Omental fat pad (tissue), 4 donors: Measurements from ENCODE around the gene PRUNE2. TPM values are rescaled to one million over a fixed set of nuclear protein-coding genes. Genes with fewer than 3 reads are reported as not detected.

Source experiments
- ATAC-seq: fragments of 150-250 bp; one replicate; pipeline ENCODE4 v1.9.1; 2016; ENCODE audit warnings: mild to moderate bottlenecking, moderate library complexity; ENCODE audit not compliant: low FRiP score
- DNase-seq: peaks from one replicate; pipeline ENCODE4 v3.0.0-alpha.2; 2019; ENCODE audit warnings: low spot score
- total RNA-seq, 4 donors: library from RNA; depleted of rRNA; stranded (reverse); fragments of >200 nt; gene quantifications; one replicate each; pipeline ENCODE4 v1.1.0, GENCODE V29; 2016
- TF ChIP-seq, protein P1 (sequence below), 3 donors: fragments of 450-650 bp; IDR thresholded peaks; one replicate each; pipeline ENCODE4 v1.5.1; 2016 to 2017; ENCODE audit warnings: antibody characterized with exemption in 3 of 3, mild to moderate bottlenecking in 3 of 3, moderate library complexity in 2 of 3

PRUNE2 gene
- total RNA-seq, 4 donors from 2014 or later, result 3.1 to 13.4 (median 12.0) TPM

GRCh38 chr9:76799473-76799872, 106.4 kb downstream of the PRUNE2 start:
- no peak for DNase-seq
- ATAC-seq, result no peak
- TF ChIP-seq, protein P1, sequence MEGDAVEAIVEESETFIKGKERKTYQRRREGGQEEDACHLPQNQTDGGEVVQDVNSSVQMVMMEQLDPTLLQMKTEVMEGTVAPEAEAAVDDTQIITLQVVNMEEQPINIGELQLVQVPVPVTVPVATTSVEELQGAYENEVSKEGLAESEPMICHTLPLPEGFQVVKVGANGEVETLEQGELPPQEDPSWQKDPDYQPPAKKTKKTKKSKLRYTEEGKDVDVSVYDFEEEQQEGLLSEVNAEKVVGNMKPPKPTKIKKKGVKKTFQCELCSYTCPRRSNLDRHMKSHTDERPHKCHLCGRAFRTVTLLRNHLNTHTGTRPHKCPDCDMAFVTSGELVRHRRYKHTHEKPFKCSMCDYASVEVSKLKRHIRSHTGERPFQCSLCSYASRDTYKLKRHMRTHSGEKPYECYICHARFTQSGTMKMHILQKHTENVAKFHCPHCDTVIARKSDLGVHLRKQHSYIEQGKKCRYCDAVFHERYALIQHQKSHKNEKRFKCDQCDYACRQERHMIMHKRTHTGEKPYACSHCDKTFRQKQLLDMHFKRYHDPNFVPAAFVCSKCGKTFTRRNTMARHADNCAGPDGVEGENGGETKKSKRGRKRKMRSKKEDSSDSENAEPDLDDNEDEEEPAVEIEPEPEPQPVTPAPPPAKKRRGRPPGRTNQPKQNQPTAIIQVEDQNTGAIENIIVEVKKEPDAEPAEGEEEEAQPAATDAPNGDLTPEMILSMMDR (IDR thresholded peaks at IDR 0.05), result no peak

DNA sequence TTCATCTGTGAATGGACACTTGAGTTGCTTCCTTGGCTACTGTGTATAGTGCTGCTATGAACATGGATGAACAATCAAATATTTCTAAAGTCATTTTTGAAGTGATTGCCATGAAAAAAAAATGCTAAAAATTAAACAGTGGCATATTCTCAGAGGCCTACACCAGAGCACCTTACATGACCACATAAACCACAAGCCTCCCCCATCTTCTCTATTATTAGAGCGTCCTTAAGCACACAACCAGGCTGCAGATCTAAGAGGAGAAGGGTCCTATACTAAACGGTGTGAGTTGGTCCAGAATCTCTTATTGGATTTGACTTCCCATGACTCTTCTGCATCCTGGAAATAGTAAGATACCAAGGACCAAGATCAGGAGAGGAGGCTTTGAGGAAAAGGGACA, 107.4 kb downstream of the PRUNE2 start:
- TF ChIP-seq, protein P1 (IDR thresholded peaks at IDR 0.05), result no peak
- no peak for ATAC-seq
- no peak for DNase-seq

DNA sequence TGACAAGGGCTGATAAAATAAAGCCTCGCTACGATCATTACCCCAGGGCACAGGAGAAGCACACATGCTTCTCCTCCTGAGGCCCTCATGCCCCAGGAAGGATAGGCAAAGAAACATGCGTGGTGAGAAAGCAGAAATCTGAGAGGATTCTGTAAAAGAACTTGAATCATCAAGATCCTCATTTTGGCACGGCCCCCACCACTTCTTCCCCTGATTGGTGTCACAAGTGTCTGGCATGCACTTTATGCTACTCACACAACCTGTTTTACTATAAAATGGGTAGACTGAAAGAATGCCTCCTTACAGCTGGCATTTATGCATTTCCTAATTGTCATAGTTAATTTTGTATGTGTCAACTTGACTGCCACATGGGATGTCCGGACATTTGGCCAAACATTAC, 109.6 kb downstream of the PRUNE2 start:
- TF ChIP-seq, protein P1 (IDR thresholded peaks at IDR 0.05), result no peak
- DNase-seq (no peak), ATAC-seq (no peak)

DNA sequence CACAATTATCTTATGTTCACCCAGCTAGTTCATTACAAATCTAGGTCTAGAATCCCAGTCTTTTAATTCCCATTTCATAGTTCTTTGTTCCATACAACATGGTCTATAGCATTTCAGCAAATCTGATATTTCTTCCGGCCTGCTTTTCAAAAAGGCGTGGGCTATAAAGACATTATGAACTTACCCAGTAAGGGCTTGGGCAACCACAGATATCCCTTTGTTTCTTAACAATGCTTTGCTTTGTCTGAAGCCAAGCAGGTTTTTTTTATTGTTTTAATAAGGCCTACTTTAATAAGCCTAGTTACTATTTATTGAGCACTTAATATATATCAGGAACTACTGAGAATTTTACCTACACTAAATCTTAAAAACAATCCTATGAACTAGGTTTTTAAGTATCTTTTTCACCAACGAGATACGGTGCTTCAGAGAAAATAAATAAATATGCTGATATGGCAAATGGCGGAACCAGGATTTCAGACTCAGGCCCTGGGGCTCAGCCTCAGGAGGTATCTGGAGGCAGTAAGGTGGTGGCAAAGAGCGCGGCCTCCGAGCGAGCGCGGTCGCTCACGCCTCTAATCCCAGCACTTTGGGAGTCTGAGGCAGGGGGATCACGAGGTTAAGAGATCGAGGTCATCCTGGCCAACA, 112.0 kb downstream of the PRUNE2 start:
- ATAC-seq (no peak), DNase-seq (no peak)
- TF ChIP-seq, protein P1 (IDR thresholded peaks at IDR 0.05), result no peak

DNA sequence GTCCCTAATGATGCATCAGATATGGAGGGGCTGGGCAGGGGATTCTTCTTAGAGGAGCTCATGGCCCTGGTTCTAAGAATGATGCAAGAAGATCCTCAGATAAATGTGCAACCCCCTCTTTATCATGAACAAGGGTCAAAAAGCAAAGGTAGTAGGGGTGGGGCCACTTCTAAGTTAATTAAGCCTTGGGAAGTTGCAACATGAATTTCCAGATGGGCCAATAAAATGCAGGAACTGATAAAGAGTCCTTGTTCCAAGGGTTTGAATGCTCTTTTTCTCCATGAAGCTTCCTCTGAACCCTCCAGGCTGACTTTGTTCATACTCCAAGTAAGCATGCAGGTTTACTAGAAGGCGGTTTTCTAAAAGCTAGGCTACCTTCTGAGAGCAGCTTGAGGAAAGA, 116.1 kb downstream of the PRUNE2 start:
- ATAC-seq (no peak), DNase-seq (no peak)
- TF ChIP-seq, protein P1 (IDR thresholded peaks at IDR 0.05), result no peak

DNA sequence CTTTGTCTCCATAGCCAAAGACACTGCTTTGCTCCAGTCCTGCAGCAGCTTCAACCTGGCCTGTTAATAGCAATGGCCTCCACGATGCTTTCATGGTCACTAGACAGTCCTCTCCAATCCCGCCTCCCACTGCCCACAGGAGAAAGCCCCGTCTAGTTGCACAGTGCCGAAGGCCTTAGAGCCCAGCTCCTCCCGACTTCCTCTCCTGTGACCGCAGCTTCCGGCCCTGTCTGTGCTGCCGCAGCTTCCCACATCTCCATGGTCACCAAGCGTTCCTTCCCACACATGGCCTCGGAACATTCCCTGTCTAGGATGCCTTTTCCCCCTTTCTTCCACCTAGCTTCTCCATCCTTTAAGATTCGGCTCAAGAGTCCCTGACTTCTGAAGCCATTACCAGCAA, 118.2 kb downstream of the PRUNE2 start:
- ATAC-seq, result no peak
- DNase-seq, result no peak
- TF ChIP-seq, protein P1 (IDR thresholded peaks at IDR 0.05), result no peak

- no peak for ATAC-seq
These were observed 120.4 kb downstream of the PRUNE2 start for GRCh38 chr9:76785501-76785900.

More at GRCh38 chr9:76785501-76785900, 120.4 kb downstream of the PRUNE2 start:
- no peak for DNase-seq
- TF ChIP-seq, protein P1 (IDR thresholded peaks at IDR 0.05), result no peak
